Osteoblast (primary cell): ENCODE results near the gene SPR. TPM values are rescaled to one million over a fixed set of nuclear protein-coding genes. Genes with fewer than 3 reads are reported as not detected.
A peak's percentile ranks its signal among the peaks of the same experiment; 100 is the strongest.

Experiments
- DNase-seq: peaks from one replicate; pipeline ENCODE4 v3.0.0; 2011; ENCODE audit warnings: low spot score, mixed read lengths; ENCODE audit not compliant: insufficient read length; ENCODE audit errors: missing footprints
- H2AFZ ChIP-seq: 2 replicates; pipeline ENCODE4 v1.6.0; 2011; ENCODE audit warnings: mild to moderate bottlenecking, low read length
- H3K27ac ChIP-seq: 2 replicates; pipeline ENCODE4 v1.5.1; 2011; ENCODE audit warnings: mild to moderate bottlenecking, low read depth, low read length, moderate library complexity
- H3K27me3 ChIP-seq: 2 replicates; pipeline ENCODE4 v1.6.0; 2012; ENCODE audit warnings: mild to moderate bottlenecking, control low read depth, inconsistent platforms, low read length, moderate library complexity; ENCODE audit not compliant: insufficient read depth
- H3K36me3 ChIP-seq: 2 replicates; pipeline ENCODE4 v1.5.1; 2011; ENCODE audit warnings: mild to moderate bottlenecking, low read length, control low read depth, moderate library complexity; ENCODE audit not compliant: insufficient read depth
- H3K4me1 ChIP-seq: 2 replicates; pipeline ENCODE4 v1.5.1; 2011; ENCODE audit warnings: mild to moderate bottlenecking, low read length, control low read depth, moderate library complexity; ENCODE audit not compliant: insufficient read depth
- H3K4me2 ChIP-seq: 2 replicates; pipeline ENCODE4 v1.6.0; 2011; ENCODE audit warnings: mild to moderate bottlenecking, low read length; ENCODE audit not compliant: insufficient read depth
- H3K4me3 ChIP-seq: fragments of 200-600 bp; sonication (generic); 3 replicates; pipeline ENCODE4 v1.5.1; 2012; ENCODE audit warnings: mild to moderate bottlenecking, low read length, inconsistent platforms; ENCODE audit not compliant: insufficient read depth
- H3K79me2 ChIP-seq: 2 replicates; pipeline ENCODE4 v1.6.0; 2012; ENCODE audit warnings: mild to moderate bottlenecking, low read length, control low read depth, inconsistent platforms; ENCODE audit not compliant: insufficient read depth
- H3K9me3 ChIP-seq: 2 replicates; pipeline ENCODE4 v1.5.1; 2011; ENCODE audit warnings: low read depth, low read length, control low read depth
- H4K20me1 ChIP-seq: 2 replicates; pipeline ENCODE4 v1.6.0; 2012; ENCODE audit warnings: mild to moderate bottlenecking, low read length, control low read depth; ENCODE audit not compliant: insufficient read depth
- total RNA-seq: library from RNA; depleted of rRNA; stranded (reverse); fragments of >200 nt; gene quantifications from 2 replicates; pipeline ENCODE4 v1.2.3, GENCODE V29; 2012
- TF ChIP-seq, protein P1 (sequence below): IDR thresholded peaks from 2 replicates; pipeline ENCODE4 v1.5.1; 2011; ENCODE audit warnings: mild to moderate bottlenecking, low read depth, low read length, moderate library complexity; ENCODE audit errors: extremely low read depth

The SPR gene
- total RNA-seq, 1 donor, result 17.0 TPM

- peak; percentile 34 for DNase-seq
- H3K27ac ChIP-seq, result no peak overlapping the region
- peaks cover 25% of the 10 kb centered on the region for H3K27me3 ChIP-seq
- H3K9me3 ChIP-seq, result no peaks in the 10 kb centered on the region
- no peaks in the 10 kb centered on the region for H3K79me2 ChIP-seq
- no peak overlapping the region for H3K4me3 ChIP-seq
- no peak overlapping the region for H3K4me2 ChIP-seq
- no peaks in the 10 kb centered on the region for H3K36me3 ChIP-seq
- H4K20me1 ChIP-seq, result no peaks in the 10 kb centered on the region
- TF ChIP-seq, protein P1, sequence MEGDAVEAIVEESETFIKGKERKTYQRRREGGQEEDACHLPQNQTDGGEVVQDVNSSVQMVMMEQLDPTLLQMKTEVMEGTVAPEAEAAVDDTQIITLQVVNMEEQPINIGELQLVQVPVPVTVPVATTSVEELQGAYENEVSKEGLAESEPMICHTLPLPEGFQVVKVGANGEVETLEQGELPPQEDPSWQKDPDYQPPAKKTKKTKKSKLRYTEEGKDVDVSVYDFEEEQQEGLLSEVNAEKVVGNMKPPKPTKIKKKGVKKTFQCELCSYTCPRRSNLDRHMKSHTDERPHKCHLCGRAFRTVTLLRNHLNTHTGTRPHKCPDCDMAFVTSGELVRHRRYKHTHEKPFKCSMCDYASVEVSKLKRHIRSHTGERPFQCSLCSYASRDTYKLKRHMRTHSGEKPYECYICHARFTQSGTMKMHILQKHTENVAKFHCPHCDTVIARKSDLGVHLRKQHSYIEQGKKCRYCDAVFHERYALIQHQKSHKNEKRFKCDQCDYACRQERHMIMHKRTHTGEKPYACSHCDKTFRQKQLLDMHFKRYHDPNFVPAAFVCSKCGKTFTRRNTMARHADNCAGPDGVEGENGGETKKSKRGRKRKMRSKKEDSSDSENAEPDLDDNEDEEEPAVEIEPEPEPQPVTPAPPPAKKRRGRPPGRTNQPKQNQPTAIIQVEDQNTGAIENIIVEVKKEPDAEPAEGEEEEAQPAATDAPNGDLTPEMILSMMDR, result no peak
- H2AFZ ChIP-seq, result no peak overlapping the region
- no peaks in the 10 kb centered on the region for H3K4me1 ChIP-seq
Observed at GRCh38 chr2:72846171-72847095, 40.8 kb upstream of the SPR start.

DNA sequence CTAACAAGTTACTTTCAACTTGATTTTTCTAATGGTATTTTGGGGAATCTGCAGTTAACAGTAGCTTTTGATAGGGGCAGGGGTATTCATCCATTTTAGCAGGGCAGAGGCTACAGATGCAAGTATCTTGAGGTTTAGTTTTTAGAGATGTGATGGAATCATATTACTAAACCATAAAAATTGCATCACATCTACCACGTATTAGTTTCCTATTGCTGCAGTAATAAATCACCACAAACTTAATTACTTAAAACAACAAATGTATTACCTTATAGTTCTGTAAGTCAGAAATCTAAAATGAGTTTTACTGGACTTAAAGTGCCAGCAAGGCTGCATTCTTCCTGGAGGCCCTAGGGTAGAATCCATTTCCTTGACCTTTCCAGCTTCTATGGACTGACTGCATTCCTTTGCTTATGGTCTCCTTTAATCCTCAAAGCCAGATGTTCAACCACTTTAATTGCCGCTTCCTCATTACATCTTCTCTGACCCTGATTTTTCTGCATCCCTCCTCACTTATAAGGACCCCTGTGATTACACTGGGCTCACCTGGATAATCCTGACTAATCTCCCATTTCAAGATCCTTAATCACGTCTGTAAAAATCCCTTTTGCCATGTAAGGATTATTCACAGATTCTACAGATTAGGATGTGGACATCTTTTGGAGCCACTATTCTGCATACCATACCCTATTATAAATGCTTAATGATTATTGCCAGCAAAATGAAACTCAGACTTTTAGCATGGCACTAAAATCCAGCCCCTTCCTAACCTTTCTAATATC is 39.5 kb upstream of the SPR start:
- Histone ChIP-seq H3K4me1 (no peaks in the 10 kb centered on the region), H3K4me2 (no peak overlapping the region), H4K20me1 (no peaks in the 10 kb centered on the region), H3K27me3 (peaks cover 31% of the 10 kb centered on the region), H3K4me3 (no peak overlapping the region), H3K9me3 (no peaks in the 10 kb centered on the region), H3K79me2 (no peaks in the 10 kb centered on the region), H3K36me3 (no peaks in the 10 kb centered on the region), H2AFZ (no peak overlapping the region), H3K27ac (no peak overlapping the region)
- TF ChIP-seq, protein P1, result no peak
- peak; percentile 30 for DNase-seq

DNA sequence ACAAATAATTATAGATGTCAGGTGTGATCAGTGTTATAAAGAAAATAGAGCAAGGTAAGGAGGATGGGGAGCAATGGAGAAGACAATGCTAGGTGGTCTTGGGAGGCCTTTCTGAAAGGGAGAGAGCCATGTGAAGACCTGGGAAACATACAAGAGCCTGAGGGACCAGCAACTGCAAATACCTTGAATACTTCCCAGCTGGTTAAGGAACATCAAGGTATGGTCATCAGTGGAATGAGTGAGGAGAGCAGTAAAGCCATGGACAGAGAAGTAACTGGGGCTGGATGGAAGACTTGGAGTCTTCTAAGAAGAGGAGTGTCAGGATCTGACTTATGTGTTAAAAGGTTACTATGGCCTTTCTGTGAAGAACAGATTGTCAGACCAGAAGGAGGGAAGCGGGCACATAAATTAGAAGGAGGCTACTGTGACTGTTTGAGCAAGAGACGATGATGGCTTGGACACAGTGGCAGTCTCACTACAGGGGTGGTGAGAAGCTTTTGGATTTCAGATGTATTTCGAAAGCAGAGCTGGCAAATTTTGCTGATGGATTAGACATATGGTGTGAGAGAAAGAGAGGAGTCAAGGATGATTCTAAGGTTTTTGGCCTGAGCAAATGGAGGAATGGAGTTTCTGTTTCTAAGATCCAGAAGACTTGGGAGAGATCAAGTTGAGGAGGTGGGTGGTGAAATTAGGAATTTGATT is 38.6 kb upstream of the SPR start:
- H3K27ac ChIP-seq, result no peak overlapping the region
- H3K36me3 ChIP-seq, result no peaks in the 10 kb centered on the region
- peaks cover 31% of the 10 kb centered on the region for H3K27me3 ChIP-seq
- no peaks in the 10 kb centered on the region for H3K9me3 ChIP-seq
- no peak overlapping the region for H3K4me2 ChIP-seq
- no peaks in the 10 kb centered on the region for H3K4me1 ChIP-seq
- H3K4me3 ChIP-seq, result no peak overlapping the region
- no peaks in the 10 kb centered on the region for H3K79me2 ChIP-seq
- no peak for DNase-seq
- H2AFZ ChIP-seq, result no peak overlapping the region
- no peaks in the 10 kb centered on the region for H4K20me1 ChIP-seq
- TF ChIP-seq, protein P1, result no peak

DNA sequence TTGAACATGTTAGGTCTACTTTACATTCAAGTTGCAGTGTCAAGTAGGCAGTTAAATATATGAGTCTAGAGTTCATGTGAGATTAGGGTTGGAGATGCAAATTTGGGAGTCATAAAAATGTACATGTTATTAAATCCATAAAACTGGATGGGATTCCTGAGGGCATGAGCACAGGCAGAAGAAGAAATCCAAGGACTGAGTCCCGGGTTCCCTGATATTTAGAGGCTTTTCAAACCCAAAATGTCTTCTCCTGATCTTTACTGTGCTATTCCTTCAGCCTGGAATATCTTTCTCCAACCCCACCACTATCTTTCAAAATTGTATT is 38.1 kb upstream of the SPR start:
- H3K79me2 ChIP-seq, result no peaks in the 10 kb centered on the region
- H4K20me1 ChIP-seq, result no peaks in the 10 kb centered on the region
- H3K9me3 ChIP-seq, result no peaks in the 10 kb centered on the region
- H3K36me3 ChIP-seq, result no peaks in the 10 kb centered on the region
- no peak overlapping the region for H3K4me2 ChIP-seq
- H3K27ac ChIP-seq, result no peak overlapping the region
- H3K4me3 ChIP-seq, result no peak overlapping the region
- H3K27me3 ChIP-seq, result peaks cover 31% of the 10 kb centered on the region
- TF ChIP-seq, protein P1, result no peak
- DNase-seq, result no peak
- H3K4me1 ChIP-seq, result no peaks in the 10 kb centered on the region
- no peak overlapping the region for H2AFZ ChIP-seq
